ENCODE data around the gene EDRF1.

Gene EDRF1

GRCh38 chr10:125768219-125768855, 48.8 kb downstream of the EDRF1 start:
- DNase-seq, result no peak

GRCh38 chr10:125769175-125769574, 49.7 kb downstream of the EDRF1 start:
- DNase-seq, result no peak

DNA sequence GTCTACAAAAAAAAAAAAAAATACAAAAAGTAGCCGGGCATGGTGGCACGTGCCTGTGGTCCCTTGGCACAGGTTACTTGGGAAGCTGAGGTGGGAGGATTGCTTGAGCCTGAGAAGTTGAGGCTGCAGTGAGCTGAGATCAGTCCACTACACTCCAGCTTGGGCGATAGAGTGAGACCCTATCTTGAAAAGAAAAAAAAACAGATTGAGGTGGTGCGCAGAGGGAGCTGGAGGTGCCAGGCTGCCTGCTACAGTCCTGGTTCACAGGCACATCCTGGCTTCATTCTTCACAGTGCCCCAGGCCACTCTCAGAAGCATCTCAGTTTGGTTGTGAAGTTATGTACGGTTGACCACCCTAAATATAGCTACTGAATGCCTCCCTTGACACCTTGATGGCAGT, 51.3 kb downstream of the EDRF1 start:
- no peak for DNase-seq

GRCh38 chr10:125772112-125772863, 52.8 kb downstream of the EDRF1 start:
- DNase-seq, result peak; percentile 26

DNA sequence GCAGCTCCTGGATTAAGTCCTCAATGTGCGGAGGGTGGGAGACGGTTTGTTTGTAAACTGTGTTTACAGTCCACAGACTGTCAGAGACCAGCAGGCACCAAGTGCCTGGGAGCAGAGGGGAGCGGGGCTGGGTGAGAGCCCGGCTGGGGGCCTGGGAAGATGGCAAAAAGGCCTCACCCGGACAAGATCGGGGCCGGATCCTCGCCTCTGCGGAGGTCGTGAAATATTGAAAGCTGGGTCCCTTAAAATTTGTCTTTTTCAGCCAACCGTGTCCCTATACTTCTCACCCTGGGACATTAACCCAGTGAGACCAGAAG, 53.3 kb downstream of the EDRF1 start:
- no peak for DNase-seq

DNA sequence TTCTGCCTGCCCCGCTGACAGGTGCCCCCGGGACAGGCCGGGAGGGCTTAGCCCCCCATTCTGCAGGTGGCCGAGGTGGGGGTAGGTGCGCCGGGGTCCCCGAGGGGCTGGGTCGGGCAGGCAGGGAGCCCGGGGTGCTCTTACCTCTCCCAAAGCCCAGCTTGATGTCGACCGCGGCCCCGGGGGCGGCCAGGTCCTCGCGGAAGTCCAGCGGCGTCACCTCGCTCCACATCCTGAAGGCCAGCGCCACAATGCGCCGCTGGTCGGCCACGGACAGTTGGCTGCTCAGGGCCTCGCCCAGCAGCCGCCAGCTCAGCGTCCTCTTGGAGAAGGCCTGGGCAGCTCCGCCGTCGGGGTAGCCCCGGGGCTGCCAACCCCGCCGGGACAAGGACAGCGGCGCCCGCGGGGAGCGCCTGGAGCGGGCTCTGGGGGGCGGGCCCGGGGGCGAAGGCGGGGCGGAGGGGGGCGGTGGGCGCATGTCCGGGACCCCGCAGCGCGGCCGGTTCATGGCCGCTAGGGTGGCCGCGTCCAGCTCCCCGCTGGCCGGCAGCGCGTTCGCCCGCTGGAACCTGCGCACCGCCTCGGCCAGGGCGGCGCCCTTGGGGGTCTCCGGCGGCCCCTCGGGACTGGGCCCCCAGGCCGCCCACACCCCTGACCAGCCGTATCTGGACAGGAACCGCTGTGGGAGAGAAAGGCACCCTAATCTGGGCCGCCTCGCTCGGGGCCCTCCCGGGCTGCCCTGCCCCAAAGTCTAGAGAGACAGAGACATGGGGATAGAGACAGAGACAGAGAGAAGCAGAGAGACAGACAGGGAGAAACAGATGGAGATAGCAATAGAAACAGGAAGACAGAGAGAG, 54.4 kb downstream of the EDRF1 start:
- DNase-seq, result peak; percentile 38

GRCh38 chr10:125774581-125775191, 55.2 kb downstream of the EDRF1 start:
- DNase-seq, result peak; percentile 36

- DNase-seq, result no peak
Observed at GRCh38 chr10:125775491-125776106, 56.1 kb downstream of the EDRF1 start, which contains the start of gene MMP21. MMP21 (minus strand) TSS chr10:125775821; CDS start chr10:125775821, 0 bp downstream.

DNA sequence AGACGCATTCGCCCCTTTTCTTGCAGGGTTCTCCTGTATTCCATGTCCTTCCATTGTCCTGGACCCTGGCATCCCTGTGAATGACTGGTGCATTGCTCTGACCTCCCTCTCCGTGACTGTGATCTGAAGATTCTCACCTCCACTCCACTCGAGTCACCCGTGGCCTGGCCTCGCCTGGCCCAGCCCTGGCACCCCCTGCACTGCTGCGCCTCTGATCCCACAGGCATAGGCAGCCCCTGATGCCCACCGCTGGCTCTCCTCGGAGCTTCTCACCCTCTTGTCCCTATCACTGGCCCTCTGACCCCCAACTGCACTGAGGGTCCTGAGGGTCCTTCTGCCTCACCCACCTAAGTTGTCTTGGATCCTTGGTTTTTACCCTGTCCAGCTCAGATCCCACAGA, 58.3 kb downstream of the EDRF1 start:
- DNase-seq, result peak; percentile 39

GRCh38 chr10:125778556-125778955, 59.0 kb downstream of the EDRF1 start:
- no peak for DNase-seq

DNA sequence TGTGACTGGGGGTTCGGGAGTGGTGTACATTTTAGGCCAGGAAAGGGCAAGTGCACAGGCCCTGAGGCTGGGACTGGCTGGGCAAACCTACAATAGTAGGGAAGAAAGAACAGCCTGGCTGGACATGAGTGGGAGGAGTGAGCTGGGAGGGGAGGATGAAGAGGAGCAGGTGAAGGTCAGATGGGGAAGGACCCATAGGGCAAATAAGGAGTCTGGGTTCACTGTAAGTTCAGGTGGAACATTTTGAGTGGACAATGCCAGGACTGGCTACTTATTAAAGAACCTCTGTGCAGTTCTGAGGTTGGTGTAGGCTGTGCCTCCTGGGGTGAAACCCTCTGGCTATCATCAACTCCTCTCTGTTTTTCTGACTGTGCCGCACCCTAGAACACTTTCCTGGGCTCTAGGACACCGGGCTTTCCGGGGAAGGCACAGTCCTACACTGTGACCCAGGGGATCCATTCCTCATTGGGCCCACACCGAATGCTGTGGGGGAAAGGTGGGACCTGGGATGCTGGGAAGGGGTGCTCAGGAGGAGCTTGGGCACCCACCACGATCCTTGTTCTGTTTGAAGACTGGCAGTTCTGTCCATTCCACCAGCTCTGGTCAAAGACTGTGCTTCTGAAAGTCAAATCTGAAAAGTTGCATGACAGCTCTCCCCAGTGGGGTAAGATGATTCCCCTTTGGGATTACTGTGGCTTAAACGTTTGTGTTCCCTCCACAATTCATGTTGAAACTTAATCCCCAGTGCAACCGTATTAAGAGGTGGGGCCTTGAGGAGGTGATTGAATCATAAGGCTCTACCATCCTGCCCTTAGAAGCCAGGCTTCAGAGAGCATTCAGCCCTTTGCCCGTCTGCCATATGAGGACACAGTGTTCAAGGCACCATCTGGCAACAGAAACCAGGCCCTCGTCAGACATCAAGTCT, 60.2 kb downstream of the EDRF1 start:
- DNase-seq, result peak; percentile 32

GRCh38 chr10:125781374-125781773, 61.9 kb downstream of the EDRF1 start:
- DNase-seq, result peak; percentile 33

GRCh38 chr10:125782054-125782453, 62.5 kb downstream of the EDRF1 start:
- DNase-seq, result peak; percentile 22

DNA sequence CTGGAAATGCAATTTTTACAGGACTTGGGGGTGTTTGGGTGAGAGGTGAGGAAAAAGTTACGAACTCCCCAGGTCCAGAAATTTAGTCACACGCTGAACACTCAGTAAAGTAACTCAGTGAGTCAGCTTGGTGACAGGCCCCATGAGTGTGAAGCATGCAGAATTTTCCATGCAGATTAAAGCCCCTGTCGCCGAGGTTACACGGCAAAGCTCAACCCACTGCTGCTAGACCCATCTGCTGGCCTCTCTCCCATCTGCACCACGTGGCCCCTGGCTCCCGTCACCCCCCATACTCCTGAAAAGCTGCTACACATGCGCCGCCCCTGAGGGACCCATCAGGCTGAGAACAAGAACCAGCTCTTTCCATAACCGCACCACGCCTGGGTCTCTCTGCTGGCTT, 63.1 kb downstream of the EDRF1 start:
- peak; percentile 34 for DNase-seq

DNA sequence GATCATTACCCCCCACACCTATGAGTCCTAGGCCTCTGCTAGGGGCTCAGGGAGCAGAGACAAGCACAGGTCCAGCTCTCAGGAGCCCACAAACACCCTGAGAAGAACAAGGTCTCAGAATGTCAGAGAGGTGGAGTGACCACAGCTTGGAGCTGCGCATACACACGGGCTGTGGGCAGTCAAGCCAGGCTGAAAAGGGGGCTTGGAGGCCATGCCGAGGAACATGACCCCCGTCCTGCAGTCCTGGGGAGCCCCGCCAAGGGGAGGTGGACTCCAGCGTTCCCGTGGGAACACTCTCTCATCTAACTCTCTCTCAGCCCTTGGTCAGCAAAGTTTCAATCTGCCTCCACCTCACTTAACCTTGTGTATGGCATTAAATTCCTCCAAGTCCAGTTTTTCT, 63.9 kb downstream of the EDRF1 start:
- DNase-seq, result no peak

GRCh38 chr10:125783957-125784356, 64.4 kb downstream of the EDRF1 start:
- DNase-seq, result no peak

GRCh38 chr10:125785791-125786190, 66.3 kb downstream of the EDRF1 start:
- DNase-seq, result no peak

GRCh38 chr10:125788156-125789034, 68.9 kb downstream of the EDRF1 start:
- peak; percentile 48 for DNase-seq

DNA sequence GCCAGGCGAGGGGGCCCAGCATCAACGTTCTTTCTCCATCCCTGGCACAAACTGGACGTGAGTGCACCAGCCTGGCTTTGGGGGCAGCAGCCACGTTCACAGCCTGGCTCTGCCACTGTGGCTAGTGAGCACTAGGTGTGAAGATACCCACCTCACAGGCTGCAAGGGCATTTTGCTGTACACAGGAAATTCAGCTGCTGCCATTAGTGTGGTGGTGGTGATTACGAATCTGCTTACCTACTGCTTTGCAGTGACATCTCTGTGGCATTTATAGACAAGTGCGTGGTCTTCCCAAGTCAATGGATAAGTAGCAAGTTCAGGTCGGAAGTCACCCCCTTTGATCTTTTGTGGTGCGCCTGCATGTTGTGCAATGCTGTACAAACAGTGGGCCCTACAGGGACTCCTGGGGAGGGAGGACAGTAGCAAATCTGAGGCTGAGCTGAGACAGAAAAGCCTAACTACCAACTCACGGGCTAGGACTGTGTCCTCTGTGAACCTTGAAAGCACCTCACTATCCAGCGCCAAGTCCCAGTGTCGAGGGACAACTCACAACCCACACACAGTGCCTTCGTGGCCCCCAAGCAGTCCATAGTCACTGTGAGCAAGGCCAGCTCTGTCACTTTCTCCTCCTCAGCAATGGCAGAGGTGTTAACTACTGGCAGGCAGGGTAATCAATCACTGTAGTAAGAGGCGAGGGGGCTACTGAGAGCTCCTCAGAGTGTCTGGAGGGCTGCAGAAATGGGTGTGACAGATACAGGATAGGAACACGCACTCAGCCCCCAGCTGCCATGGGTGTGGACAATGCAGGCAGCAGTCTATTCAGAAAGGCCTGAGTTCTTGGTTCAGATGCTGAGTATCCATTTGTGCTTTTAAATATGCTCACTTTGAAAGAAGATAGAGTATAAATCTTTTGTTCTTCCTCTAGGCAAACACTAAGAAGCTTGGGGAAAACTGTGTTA, 73.1 kb downstream of the EDRF1 start:
- DNase-seq, result no peak

Data from activated CD8-positive, alpha-beta memory T cell treated with anti-CD3 and anti-CD28 coated beads, Interleukin-2, amount 50 U/mL, for 48 hours (primary cell).